Measurements from ENCODE around the gene ATN1.
"Not testable (repeated sequence)": the region's sequence is repeated elsewhere in the genome, so short reads cannot be mapped to it uniquely, and the experiment has no call there.

ATN1 gene

GRCh38 chr12:6927379-6928021 is at the start of gene ATN1:
TSS of gene ATN1 (plus strand) at chr12:6927959. CDS start at chr12:6934002, 6,043 bp downstream.
- DNase-seq: peak; percentile 44

GRCh38 chr12:6879824-6880223 is 47.9 kb upstream of the ATN1 start:
- not testable (repeated sequence) for DNase-seq

GRCh38 chr12:6883252-6883651 is 44.5 kb upstream of the ATN1 start:
- no peak for DNase-seq

GRCh38 chr12:6883683-6884082 is 44.1 kb upstream of the ATN1 start:
- DNase-seq: no peak

- no peak for DNase-seq
These were observed 43.2 kb upstream of the ATN1 start for GRCh38 chr12:6884539-6884938.

GRCh38 chr12:6886206-6886999 is 41.4 kb upstream of the ATN1 start:
- DNase-seq: not testable (repeated sequence)

GRCh38 chr12:6887460-6887859 is 40.3 kb upstream of the ATN1 start:
- DNase-seq: no peak

GRCh38 chr12:6888360-6888759 is 39.4 kb upstream of the ATN1 start:
- DNase-seq: no peak

GRCh38 chr12:6888794-6889193 is 39.0 kb upstream of the ATN1 start:
- not testable (repeated sequence) for DNase-seq

- not testable (repeated sequence) for DNase-seq
These were observed 37.8 kb upstream of the ATN1 start for GRCh38 chr12:6889775-6890573.

GRCh38 chr12:6890789-6891645 is 36.7 kb upstream of the ATN1 start:
- DNase-seq: peak; percentile 96

- no peak for DNase-seq
These were observed 36.1 kb upstream of the ATN1 start for GRCh38 chr12:6891646-6892001.

GRCh38 chr12:6892683-6893082 is 35.1 kb upstream of the ATN1 start:
- DNase-seq: not testable (repeated sequence)

- DNase-seq: no peak
These were observed 33.4 kb upstream of the ATN1 start for GRCh38 chr12:6894321-6894720.

- no peak for DNase-seq
These were observed 30.8 kb upstream of the ATN1 start for GRCh38 chr12:6896846-6897435.

- DNase-seq: no peak
These were observed 28.3 kb upstream of the ATN1 start for GRCh38 chr12:6899427-6899826.

GRCh38 chr12:6899837-6900519 is 27.8 kb upstream of the ATN1 start:
- no peak for DNase-seq

GRCh38 chr12:6902448-6902847 is 25.3 kb upstream of the ATN1 start:
- no peak for DNase-seq

- no peak for DNase-seq
These were observed 24.0 kb upstream of the ATN1 start for GRCh38 chr12:6903722-6904121.

- peak; percentile 96 for DNase-seq
These were observed 23.2 kb upstream of the ATN1 start, which contains the start of gene LRRC23 for GRCh38 chr12:6904280-6905276. TSS of gene LRRC23 (plus strand) at chr12:6904822. CDS start at chr12:6905634, 812 bp downstream.
